ENCODE measurements around the gene CBLB. TPM values are rescaled to one million over a fixed set of nuclear protein-coding genes. Genes with fewer than 3 reads are reported as not detected.

CBLB gene
- total RNA-seq, 1 donor from 2014 or later = 29.7 TPM

DNA sequence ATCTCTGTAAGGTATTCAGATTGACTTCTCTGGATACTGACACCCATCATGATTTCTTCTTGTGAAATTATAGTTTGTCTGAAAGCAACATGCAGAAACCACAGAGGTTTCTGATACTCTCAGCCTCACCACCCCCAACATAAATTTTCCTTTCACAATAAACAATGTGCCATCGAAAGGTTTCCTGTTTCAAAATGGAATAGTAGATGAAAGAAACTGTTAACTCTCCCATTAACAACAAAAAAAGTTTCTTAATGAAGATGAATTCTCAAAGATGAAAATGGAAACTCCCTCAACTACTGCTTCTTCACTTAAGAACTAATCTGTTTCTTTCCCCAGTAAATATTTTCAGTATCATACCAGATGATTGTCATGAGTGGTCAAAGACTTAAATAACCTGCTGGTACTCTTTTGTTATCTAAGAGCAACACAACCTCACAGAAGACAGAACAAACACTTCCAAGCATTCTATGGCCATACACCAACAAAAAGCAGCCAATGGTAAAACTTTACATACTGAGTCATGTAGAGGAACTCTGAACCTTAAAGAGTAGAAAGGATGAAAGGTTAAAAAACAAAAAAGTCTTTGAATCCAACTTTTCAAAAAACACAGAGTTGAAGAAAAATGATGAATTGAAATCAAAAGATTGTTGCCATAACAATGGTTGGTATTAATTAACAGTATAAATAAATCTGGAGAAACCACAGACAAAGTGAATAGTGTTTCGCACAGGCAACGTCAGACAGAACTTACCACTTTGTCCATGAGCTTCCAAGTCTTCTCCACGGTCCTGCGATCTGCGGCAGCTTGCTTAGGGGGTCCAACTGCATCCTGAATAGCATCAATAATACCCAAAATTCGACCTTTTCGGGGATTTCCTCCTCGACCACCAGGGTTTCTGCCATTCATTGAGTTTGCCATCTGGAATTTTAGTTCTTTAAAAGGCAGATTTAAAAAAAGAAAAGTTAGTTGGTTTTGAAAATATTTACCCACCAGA is 1.9 kb downstream of the CBLB start:
- Histone ChIP-seq H3K9me3 (no peaks in the 10 kb centered on the region), H3K4me1 (peaks cover 65% of the 10 kb centered on the region), H3K27ac (peak overlapping the region; percentile 97), H3K27me3 (ENCODE audit: low read depth) (no peaks in the 10 kb centered on the region), H3K4me3 (peak overlapping the region; percentile 86), H3K36me3 (peaks cover 9% of the 10 kb centered on the region)
- intact Hi-C loops (cut with DNase I) = no loop called here
- TF ChIP-seq, protein P1, sequence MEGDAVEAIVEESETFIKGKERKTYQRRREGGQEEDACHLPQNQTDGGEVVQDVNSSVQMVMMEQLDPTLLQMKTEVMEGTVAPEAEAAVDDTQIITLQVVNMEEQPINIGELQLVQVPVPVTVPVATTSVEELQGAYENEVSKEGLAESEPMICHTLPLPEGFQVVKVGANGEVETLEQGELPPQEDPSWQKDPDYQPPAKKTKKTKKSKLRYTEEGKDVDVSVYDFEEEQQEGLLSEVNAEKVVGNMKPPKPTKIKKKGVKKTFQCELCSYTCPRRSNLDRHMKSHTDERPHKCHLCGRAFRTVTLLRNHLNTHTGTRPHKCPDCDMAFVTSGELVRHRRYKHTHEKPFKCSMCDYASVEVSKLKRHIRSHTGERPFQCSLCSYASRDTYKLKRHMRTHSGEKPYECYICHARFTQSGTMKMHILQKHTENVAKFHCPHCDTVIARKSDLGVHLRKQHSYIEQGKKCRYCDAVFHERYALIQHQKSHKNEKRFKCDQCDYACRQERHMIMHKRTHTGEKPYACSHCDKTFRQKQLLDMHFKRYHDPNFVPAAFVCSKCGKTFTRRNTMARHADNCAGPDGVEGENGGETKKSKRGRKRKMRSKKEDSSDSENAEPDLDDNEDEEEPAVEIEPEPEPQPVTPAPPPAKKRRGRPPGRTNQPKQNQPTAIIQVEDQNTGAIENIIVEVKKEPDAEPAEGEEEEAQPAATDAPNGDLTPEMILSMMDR (IDR thresholded peaks at IDR 0.05) = no peak
- DNase-seq = no peak
- ATAC-seq = no peak

DNA sequence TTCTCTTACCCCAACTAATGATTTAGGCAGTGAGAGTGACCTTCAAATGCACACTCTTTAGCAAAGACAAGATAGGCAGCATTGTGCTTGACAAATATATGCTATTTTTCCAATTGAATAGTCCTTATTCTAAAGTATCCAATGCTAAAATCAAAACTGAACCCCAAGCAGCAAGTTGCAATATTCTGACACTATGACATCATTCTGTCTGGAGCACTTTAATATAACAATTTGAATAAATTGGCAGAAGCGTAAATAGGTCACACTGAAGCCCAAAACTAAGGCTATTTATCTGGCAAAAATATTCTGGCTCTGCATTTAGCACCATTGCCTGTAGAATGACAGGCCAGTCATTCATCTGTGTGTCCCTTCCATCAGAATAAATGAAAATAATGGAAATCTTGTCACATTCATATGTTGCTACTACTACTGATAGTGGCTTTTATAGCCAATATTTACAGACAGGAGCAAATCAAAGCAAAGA is 2.9 kb downstream of the CBLB start:
- intact Hi-C loops (cut with DNase I) = no loop called here
- TF ChIP-seq, protein P1 (IDR thresholded peaks at IDR 0.05) = no peak

DNA sequence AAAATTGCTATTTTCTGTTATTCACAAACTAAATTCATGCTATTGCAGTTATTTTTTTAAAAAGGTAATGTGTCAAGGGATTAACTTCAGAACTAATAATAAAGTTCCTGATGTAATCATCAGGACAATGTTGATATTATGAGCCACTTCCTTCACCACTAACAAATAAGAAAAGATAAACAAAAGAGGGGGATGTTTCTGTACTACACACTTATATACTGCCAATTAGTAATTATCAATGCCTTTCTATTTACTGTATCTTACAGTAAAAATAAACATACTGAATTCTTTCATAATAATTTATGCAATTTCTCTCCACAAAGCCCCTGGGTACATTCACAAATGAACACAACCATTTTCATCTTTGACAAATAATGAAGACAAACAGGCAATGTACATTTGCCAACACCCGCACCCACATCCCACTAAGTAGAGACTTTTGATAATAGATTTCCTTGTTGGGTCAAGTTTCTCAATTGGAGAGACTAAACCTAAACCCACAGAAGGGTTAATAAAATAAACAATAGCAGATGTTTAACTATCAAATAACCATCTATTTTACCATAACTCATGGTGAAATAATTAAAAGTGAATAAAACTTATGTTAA is 3.7 kb downstream of the CBLB start:
- no peaks in the 10 kb centered on the region for H3K27me3 ChIP-seq (ENCODE audit: low read depth)
- H3K4me3 ChIP-seq = peak overlapping the region; percentile 86
- H3K9me3 ChIP-seq = no peaks in the 10 kb centered on the region
- peaks cover 71% of the 10 kb centered on the region for H3K4me1 ChIP-seq
- intact Hi-C loops (cut with DNase I) = no loop called here
- no peak overlapping the region for H3K27ac ChIP-seq
- TF ChIP-seq, protein P1 (IDR thresholded peaks at IDR 0.05) = no peak
- H3K36me3 ChIP-seq = peaks cover 13% of the 10 kb centered on the region
- ATAC-seq (no peak), DNase-seq (no peak)

More for the DNA sequence above, 2.9 kb downstream of the CBLB start:
- peaks cover 72% of the 10 kb centered on the region for H3K4me1 ChIP-seq
- H3K27me3 ChIP-seq (ENCODE audit: low read depth) = no peaks in the 10 kb centered on the region
- no peak overlapping the region for H3K27ac ChIP-seq
- H3K9me3 ChIP-seq = no peaks in the 10 kb centered on the region
- peak overlapping the region; percentile 86 for H3K4me3 ChIP-seq
- DNase-seq (no peak), ATAC-seq (no peak)
- H3K36me3 ChIP-seq = peaks cover 9% of the 10 kb centered on the region

DNA sequence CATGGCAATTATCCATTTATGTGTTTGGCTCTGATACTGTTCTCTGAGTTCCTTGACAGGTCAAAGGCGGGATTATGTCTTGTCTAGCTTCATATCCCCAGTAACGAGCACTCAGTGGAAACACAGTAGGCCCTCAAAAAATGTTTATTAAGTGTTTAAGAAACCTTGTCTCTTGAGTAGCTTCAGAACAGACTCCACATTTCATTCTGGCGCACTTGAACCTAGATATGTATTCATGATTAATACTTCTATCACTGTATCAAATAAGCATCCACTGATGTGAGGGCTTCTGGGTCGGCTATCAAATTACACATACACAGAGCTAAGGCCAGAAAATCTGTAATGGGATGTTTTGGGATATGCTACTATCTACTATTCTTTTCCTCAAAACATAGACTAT is 4.6 kb downstream of the CBLB start:
- TF ChIP-seq, protein P1 (IDR thresholded peaks at IDR 0.05) = no peak
- intact Hi-C loops (cut with DNase I) = no loop called here
- Histone ChIP-seq H3K27me3 (ENCODE audit: low read depth) (no peaks in the 10 kb centered on the region), H3K9me3 (no peaks in the 10 kb centered on the region), H3K36me3 (peaks cover 17% of the 10 kb centered on the region), H3K27ac (no peak overlapping the region), H3K4me3 (no peak overlapping the region), H3K4me1 (peaks cover 66% of the 10 kb centered on the region)
- no peak for ATAC-seq
- DNase-seq = no peak

DNA sequence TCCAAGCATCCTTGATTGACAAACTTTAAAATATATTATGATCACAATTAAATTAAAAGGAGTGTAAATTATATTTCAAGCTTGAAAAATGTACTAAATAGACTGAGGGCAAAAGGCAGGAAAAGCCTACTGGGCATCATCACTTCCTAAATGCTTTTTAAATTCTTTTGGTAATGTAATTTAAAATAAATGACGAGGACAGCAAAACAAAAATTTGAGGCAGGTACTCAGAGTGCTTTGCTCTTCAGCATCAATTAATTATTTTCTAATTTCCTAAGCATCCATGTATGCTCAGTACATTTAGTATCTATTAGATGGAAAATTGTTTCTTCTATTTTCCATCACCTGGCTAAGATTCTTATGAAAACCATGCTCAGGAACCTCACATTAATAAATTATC is 5.2 kb downstream of the CBLB start:
- Histone ChIP-seq H3K4me3 (no peak overlapping the region), H3K4me1 (peaks cover 66% of the 10 kb centered on the region), H3K27me3 (ENCODE audit: low read depth) (no peaks in the 10 kb centered on the region), H3K36me3 (peaks cover 20% of the 10 kb centered on the region), H3K9me3 (no peaks in the 10 kb centered on the region), H3K27ac (no peak overlapping the region)
- TF ChIP-seq, protein P1 (IDR thresholded peaks at IDR 0.05) = no peak
- DNase-seq = no peak
- intact Hi-C loops (cut with DNase I) = no loop called here
- no peak for ATAC-seq

Measured in lower lobe of right lung (tissue), 2 donors.